Activated B cell treated with CpG ODN at 0.5 μM for 24 hours (primary cell): ENCODE data around the gene WBP2NL. TPM values are rescaled to one million over a fixed set of nuclear protein-coding genes. Genes with fewer than 3 reads are reported as not detected.

Experiments
- ATAC-seq: fragments of 200-7000 bp; cut with Tn5 transposase; one replicate; pipeline ENCODE4 v1.10.0; 2021; ENCODE audit warnings: low read depth, mild to moderate bottlenecking, moderate library complexity
- CTCF ChIA-PET: fragments of 350-600 bp; sonication (Branson Sonifier 250); formaldehyde crosslinking; loops from one replicate; lab custom pipeline; 2021; ENCODE audit warnings: antibody characterized with exemption; lab: Charles Lee
- POLR2A ChIA-PET: fragments of 350-600 bp; sonication (Branson Sonifier 250); formaldehyde crosslinking; loops from one replicate; lab custom pipeline; 2021; ENCODE audit warnings: antibody characterized with exemption; lab: Charles Lee
- DNase-seq: peaks from one replicate; pipeline ENCODE4 v3.0.0; 2022
- H3K27ac Mint-ChIP-seq: one replicate; pipeline ENCODE4 v1.8.0; 2020; ENCODE audit warnings: mixed read lengths
- H3K27me3 Mint-ChIP-seq: one replicate; pipeline ENCODE4 v1.8.0; 2021; ENCODE audit warnings: mixed read lengths
- H3K36me3 Mint-ChIP-seq: one replicate; pipeline ENCODE4 v1.8.0; 2021; ENCODE audit warnings: low read depth, mixed read lengths
- H3K4me1 Mint-ChIP-seq: one replicate; pipeline ENCODE4 v1.8.0; 2021; ENCODE audit warnings: mixed read lengths
- H3K4me3 Mint-ChIP-seq: one replicate; pipeline ENCODE4 v1.8.0; 2020; ENCODE audit warnings: mild to moderate bottlenecking, mixed read lengths
- H3K9me3 Mint-ChIP-seq: one replicate; pipeline ENCODE4 v1.8.0; 2020; ENCODE audit warnings: mixed read lengths
- intact Hi-C: fragments of 100-400 bp; cut with micrococcal nuclease; formaldehyde crosslinking; loops from one replicate; pipeline ENCODE4 v1.15.1; 2024
- total RNA-seq: library from RNA; stranded (reverse); gene quantifications from 2 replicates; pipeline ENCODE4 v1.2.3, GENCODE V29; 2022
- TF ChIP-seq, protein P1 (sequence below): fragments of 200-600 bp; IDR thresholded peaks from one replicate; pipeline ENCODE4 v1.8.0; 2022; ENCODE audit warnings: antibody characterized with exemption, mild to moderate bottlenecking

WBP2NL gene
- total RNA-seq, 1 donor from 2014 or later, result 7.8 TPM

DNA sequence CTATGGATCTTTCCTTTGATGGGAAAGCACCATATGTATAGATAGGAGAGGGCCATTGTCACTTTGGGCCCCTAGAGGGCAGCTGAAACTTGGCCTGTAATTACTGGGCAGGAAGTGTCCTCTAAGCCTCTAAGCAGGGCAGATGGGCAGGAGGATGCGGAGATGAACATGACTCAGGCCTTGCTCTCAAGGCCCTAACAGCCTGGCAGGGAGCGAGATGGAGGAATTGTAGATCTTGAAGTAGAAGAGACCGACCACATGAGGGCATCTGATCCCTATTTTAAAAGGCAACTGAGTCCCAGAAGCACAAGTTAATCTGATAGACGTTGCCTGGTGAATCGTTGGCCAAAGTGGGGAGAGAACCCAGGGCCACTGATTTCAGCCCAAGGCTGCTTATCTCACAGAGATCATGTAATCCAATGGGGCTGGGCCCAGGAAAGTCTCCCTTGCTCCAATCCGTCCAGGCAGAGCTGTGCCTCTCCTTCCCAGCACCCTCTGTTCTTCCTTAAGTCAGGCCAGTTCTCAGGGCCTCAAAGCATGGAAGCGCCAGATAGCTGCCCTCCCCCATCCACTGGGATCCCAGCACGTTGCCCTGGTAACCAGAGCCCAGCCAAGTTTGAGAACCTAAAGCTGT is 31.9 kb upstream of the WBP2NL start:
- no peak overlapping the region for H3K4me3 Mint-ChIP-seq
- peaks cover 10% of the 10 kb centered on the region for H3K27me3 Mint-ChIP-seq
- CTCF ChIA-PET, result interaction anchor here (0.6 to 3.1 kb wide), 8 partner anchors 110 to 477 kb away, joined by 3 to 24 read pairs (median 4); partner anchors contain the start of gene NDUFA6
- ATAC-seq, result peak; percentile 89
- H3K27ac Mint-ChIP-seq, result no peak overlapping the region
- no peaks in the 10 kb centered on the region for H3K9me3 Mint-ChIP-seq
- TF ChIP-seq, protein P1, sequence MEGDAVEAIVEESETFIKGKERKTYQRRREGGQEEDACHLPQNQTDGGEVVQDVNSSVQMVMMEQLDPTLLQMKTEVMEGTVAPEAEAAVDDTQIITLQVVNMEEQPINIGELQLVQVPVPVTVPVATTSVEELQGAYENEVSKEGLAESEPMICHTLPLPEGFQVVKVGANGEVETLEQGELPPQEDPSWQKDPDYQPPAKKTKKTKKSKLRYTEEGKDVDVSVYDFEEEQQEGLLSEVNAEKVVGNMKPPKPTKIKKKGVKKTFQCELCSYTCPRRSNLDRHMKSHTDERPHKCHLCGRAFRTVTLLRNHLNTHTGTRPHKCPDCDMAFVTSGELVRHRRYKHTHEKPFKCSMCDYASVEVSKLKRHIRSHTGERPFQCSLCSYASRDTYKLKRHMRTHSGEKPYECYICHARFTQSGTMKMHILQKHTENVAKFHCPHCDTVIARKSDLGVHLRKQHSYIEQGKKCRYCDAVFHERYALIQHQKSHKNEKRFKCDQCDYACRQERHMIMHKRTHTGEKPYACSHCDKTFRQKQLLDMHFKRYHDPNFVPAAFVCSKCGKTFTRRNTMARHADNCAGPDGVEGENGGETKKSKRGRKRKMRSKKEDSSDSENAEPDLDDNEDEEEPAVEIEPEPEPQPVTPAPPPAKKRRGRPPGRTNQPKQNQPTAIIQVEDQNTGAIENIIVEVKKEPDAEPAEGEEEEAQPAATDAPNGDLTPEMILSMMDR, result no peak
- no peak for DNase-seq
- intact Hi-C loops, result loop anchor here (1.0 to 2.0 kb wide), 5 partner anchors 104 to 507 kb away; partner anchors contain the start of genes NAGA and NDUFA6
- no peaks in the 10 kb centered on the region for H3K36me3 Mint-ChIP-seq
- H3K4me1 Mint-ChIP-seq, result no peaks in the 10 kb centered on the region
- POLR2A ChIA-PET, result interaction anchor here (0.7 to 1.9 kb wide), 3 partner anchors 104 to 124 kb away, joined by 7 to 14 read pairs (median 11); partner anchors contain the start of genes NAGA, NDUFA6 and SMDT1

DNA sequence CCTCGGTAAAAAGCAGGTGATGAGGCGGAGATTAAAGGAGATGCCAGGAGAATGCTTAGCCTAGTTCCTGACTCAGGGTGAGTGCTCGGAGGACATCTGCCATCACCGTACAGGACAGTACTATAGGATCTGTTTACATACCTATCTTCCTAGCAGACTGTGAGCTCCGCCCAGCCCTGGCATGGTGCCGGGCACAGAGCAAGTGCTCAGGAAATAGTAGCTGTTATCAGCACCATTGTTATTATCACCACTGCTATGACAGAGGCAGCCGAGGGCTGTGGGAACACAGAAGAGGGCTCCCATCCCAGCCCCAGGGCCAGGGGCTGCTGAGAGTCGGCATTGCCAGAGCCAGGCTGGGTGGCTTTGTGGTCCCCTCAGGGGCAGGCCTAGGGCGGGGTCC is 30.0 kb upstream of the WBP2NL start:
- H3K4me3 Mint-ChIP-seq, result no peak overlapping the region
- POLR2A ChIA-PET, result interaction anchor here (0.6 to 1.9 kb wide), 2 partner anchors 109 to 110 kb away, joined by 12 to 14 read pairs; partner anchors contain the start of gene SMDT1
- no peak for ATAC-seq
- H3K27ac Mint-ChIP-seq, result no peak overlapping the region
- TF ChIP-seq, protein P1, result no peak
- no peaks in the 10 kb centered on the region for H3K4me1 Mint-ChIP-seq
- intact Hi-C loops, result no loop called here
- H3K27me3 Mint-ChIP-seq, result peaks cover 20% of the 10 kb centered on the region
- H3K36me3 Mint-ChIP-seq, result no peaks in the 10 kb centered on the region
- CTCF ChIA-PET, result interaction anchor here (0.7 to 3.1 kb wide), 5 partner anchors 111 to 476 kb away, joined by 3 to 24 read pairs (median 5); partner anchors contain the start of genes NDUFA6 and SMDT1
- H3K9me3 Mint-ChIP-seq, result no peaks in the 10 kb centered on the region
- no peak for DNase-seq

DNA sequence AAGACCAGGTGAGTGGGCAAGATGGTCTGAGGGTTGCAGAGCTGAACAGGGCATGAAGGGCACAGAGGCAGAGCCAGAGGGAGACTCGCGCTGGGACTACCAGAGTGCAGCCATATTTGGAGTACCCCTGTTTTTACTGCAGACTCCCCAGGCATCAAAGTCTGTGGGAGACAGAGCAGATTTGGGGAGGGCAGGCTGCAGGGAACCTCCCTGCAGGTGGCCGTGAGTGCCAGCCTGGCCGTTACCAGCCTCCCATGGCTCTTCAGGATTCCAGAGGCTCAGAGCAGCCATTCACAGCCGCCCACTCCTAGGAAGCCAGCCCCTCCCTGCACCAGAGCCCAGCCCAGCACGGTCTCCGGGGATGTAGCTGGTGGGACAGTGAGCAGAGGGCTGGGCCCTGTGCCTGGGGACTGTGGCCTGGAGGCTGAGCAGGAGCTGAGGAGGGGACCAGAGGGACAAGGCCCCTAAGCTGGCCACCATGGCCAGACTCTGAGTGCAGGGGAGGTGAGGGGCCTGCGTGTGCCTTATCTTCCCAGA is 29.4 kb upstream of the WBP2NL start, which contains the start of gene SEPTIN3:
Gene SEPTIN3 (plus strand): TSS at position 334 of the 537 bp plus-strand sequence. CDS start 2,050 bp downstream, outside the sequence.
- Mint-ChIP-seq H3K27ac (no peak within 1 kb of the TSS), H3K27me3 (peaks cover 21% of the 10 kb centered on the region), H3K36me3 (no peaks in the 10 kb centered on the region), H3K9me3 (no peaks in the 10 kb centered on the region), H3K4me1 (no peaks in the 10 kb centered on the region), H3K4me3 (no peak within 1 kb of the TSS)
- ATAC-seq (no peak), DNase-seq (no peak)
- TF ChIP-seq, protein P1, result no peak
- ChIA-PET CTCF (interaction anchor here (0.7 to 3.1 kb wide), 3 partner anchors 110 to 122 kb away, joined by 3 to 12 read pairs (median 3); partner anchors contain the start of genes NDUFA6 and SMDT1), POLR2A (interaction anchor here (1.0 kb wide), 1 partner anchor 106 kb away, joined by 3 read pairs; no protein-coding TSS in a partner anchor)
- intact Hi-C loops, result no loop called here

DNA sequence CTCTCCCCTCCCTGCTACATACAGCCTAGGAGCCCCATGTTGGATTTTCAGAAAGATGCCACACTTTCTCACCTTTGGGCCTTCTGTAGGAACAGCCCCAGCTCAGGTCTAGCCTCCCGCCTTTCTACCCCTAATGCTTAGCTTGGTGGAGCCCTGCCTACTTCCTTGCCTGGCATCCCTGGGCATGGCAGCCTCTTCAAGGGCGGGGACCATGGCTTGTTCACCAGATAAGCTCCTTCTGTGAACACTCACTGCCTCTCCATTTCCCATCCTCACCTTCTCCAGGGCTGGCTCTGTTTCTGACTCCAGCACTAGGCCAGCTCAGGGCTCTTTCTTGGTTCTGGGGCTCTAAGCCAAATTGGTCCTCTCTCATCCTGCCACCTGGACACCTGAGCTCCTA is 28.0 kb upstream of the WBP2NL start:
- POLR2A ChIA-PET, result interaction anchor here (1.1 kb wide), 1 partner anchor 109 kb away, joined by 3 read pairs; the partner anchor contains the start of gene SMDT1
- Mint-ChIP-seq H3K36me3 (no peaks in the 10 kb centered on the region), H3K27ac (no peak overlapping the region)

More for the DNA sequence above, 28.0 kb upstream of the WBP2NL start:
- H3K4me3 Mint-ChIP-seq, result no peak overlapping the region
- H3K4me1 Mint-ChIP-seq, result peaks cover 5% of the 10 kb centered on the region
- H3K27me3 Mint-ChIP-seq, result peaks cover 31% of the 10 kb centered on the region
- ATAC-seq, result no peak
- intact Hi-C loops, result no loop called here
- TF ChIP-seq, protein P1, result no peak
- H3K9me3 Mint-ChIP-seq, result no peaks in the 10 kb centered on the region
- CTCF ChIA-PET, result interaction anchor here (1.1 to 1.3 kb wide), 2 partner anchors 142 to 474 kb away, joined by 3 to 4 read pairs; no protein-coding TSS in a partner anchor
- no peak for DNase-seq
